ENCODE results near the gene ZBTB17.

Gene ZBTB17

DNA sequence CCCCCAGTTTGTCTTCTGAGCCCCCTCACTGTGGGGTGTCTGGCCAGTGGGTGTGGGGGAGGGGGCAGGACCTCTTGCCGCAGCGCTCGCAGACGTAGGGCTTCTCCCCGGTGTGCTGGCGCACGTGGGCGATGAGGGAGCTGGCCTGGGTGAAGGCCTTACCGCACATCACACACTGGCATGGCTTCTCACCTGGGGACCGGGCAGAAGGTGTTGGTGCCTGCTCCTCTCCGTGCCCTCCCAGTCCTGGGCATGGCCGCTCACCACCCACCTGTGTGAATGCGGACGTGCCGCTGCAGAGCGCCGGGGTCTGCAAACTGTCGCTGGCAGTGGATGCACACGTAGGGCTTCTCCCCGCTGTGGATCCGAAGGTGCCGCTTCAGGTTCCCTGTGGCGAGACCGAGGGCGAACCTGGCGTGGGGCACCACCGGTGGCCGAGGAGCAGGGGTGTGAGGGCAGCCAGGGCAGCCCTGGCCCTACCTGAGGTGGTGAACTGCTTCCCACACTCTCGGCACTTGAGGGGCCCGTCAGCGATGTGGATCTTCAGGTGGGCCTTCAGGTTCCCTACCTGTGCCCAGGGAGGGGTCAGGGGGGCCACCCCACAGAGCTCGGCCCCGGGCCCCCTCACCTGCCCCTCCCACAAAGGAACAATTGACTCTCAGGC is 32.4 kb downstream of the ZBTB17 start:
- Histone ChIP-seq H3K9me3 (replicated peaks in 1 of 11) (no peaks in the 10 kb centered on the region), H3K4me2 (peak overlapping the region in 1 of 11 experiments; percentile 28; a peak in 2 of 22 replicates), H4K20me1 (peaks cover 6 to 100% (median 99%) of the 10 kb centered on the region in 11 experiments; a peak in 20 of 22 replicates), H3K27me3 (no peaks in the 10 kb centered on the region), H3K4me3 (no peak overlapping the region), H3K4me1 (peaks cover 6 to 72% (median 18%) of the 10 kb centered on the region in 10 experiments; a peak in 18 of 20 replicates), H3K9ac (0 out of 22 replicates have a peak overlapping the region, but pooled peaks of 1 of the 11 experiments have one; percentile 45), H3K36me3 (peaks cover 95 to 100% (median 100%) of the 10 kb centered on the region in 11 experiments), H3K27ac (peak overlapping the region in 1 of 11 experiments; percentile 30; a peak in 2 of 22 replicates)
- no peak for TF ChIP-seq Cebpa-rat (IDR thresholded peaks at IDR 0.05)

GRCh38 chr1:15942661-15943327 is 33.1 kb downstream of the ZBTB17 start:
- peaks cover 0 to 72% (median 11%) of the 10 kb centered on the region in 10 experiments; a peak in 15 of 20 replicates for H3K4me1 ChIP-seq
- no peak overlapping the region for H3K4me3 ChIP-seq
- peak overlapping the region in 1 of 11 experiments; percentile 28; a peak in 2 of 22 replicates for H3K4me2 ChIP-seq
- H3K9ac ChIP-seq, result peak overlapping the region in 2 of 11 experiments; percentile 22 to 45; a peak in 1 of 22 replicates
- TF ChIP-seq Cebpa-rat (IDR thresholded peaks at IDR 0.05), result no peak
- H3K27me3 ChIP-seq, result no peaks in the 10 kb centered on the region
- H3K9me3 ChIP-seq (replicated peaks in 1 of 11), result no peaks in the 10 kb centered on the region
- peaks cover 2 to 100% (median 98%) of the 10 kb centered on the region in 11 experiments; a peak in 20 of 22 replicates for H4K20me1 ChIP-seq
- H3K36me3 ChIP-seq, result peaks cover 98 to 100% (median 100%) of the 10 kb centered on the region in 11 experiments
- H3K27ac ChIP-seq, result peak overlapping the region in 1 of 11 experiments; percentile 30; a peak in 2 of 22 replicates

DNA sequence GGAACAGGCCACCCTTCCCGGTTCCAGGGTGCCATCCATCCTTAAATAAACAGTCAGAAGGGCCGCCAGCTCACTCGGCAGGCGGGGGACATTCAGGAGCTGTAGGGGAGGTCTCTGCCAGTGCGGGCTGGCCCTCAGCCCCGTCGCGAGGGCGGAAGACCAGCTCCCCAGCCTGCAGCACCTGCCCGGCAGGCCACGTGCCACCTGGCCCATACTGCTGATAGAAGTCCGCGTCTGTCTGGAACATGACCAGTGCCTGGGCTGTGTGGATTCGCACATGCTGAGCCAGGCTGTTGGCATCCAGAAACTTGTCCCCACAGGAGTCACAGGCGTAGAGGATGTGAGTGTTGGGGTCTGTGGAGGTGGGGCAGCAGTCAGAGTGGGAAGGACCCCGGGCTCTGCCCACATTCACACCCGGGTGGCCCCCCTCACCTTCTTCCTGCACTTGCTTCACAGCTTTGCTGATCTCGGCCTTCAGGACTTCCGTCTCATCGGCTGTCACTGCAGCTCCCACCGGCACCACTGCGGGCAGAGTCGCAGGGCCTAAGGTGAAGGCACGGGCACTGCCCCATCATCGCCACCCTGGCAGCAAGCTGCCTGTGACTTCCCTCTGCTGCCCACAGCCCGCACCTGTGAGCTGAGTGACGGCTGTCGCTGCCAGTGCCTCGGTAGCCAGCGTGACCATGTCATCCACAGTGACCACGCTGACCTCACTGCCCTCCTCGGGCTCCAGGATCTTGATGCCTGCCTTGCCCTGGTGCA is 33.8 kb downstream of the ZBTB17 start:
- peaks cover 98 to 100% (median 100%) of the 10 kb centered on the region in 11 experiments for H3K36me3 ChIP-seq
- peak overlapping the region in 2 of 11 experiments; percentile 48 to 60; a peak in 1 of 22 replicates for H3K9ac ChIP-seq

GRCh38 chr1:15941044-15941840 is 34.7 kb downstream of the ZBTB17 start:
- H3K36me3 ChIP-seq, result peaks cover 95 to 100% (median 100%) of the 10 kb centered on the region in 11 experiments
- peaks cover 0 to 100% (median 96%) of the 10 kb centered on the region in 11 experiments; a peak in 18 of 22 replicates for H4K20me1 ChIP-seq
- no peaks in the 10 kb centered on the region for H3K27me3 ChIP-seq
- peak overlapping the region in 2 of 11 experiments; percentile 62 to 72; a peak in 2 of 22 replicates for H3K4me2 ChIP-seq
- no peak overlapping the region for H3K4me3 ChIP-seq
- H3K9me3 ChIP-seq (replicated peaks in 1 of 11), result no peaks in the 10 kb centered on the region
- peaks cover 0 to 71% (median 6%) of the 10 kb centered on the region in 10 experiments; a peak in 11 of 20 replicates for H3K4me1 ChIP-seq
- no peak for TF ChIP-seq Cebpa-rat (IDR thresholded peaks at IDR 0.05)
- peak overlapping the region in 3 of 11 experiments; percentile 9 to 60 (median 48); a peak in 4 of 22 replicates for H3K9ac ChIP-seq
- peak overlapping the region in 3 of 11 experiments; percentile 3 to 75 (median 10); a peak in 6 of 22 replicates for H3K27ac ChIP-seq

More for the DNA sequence above, 33.8 kb downstream of the ZBTB17 start:
- H3K9me3 ChIP-seq (replicated peaks in 1 of 11), result no peaks in the 10 kb centered on the region
- no peak overlapping the region for H3K4me3 ChIP-seq
- no peak overlapping the region for H3K4me2 ChIP-seq
- H4K20me1 ChIP-seq, result peaks cover 0 to 100% (median 98%) of the 10 kb centered on the region in 11 experiments; a peak in 20 of 22 replicates
- TF ChIP-seq Cebpa-rat (IDR thresholded peaks at IDR 0.05), result no peak
- H3K27ac ChIP-seq, result 0 out of 22 replicates have a peak overlapping the region, but pooled peaks of 2 of the 11 experiments have one; percentile 10 to 75
- peaks cover 0 to 72% (median 9%) of the 10 kb centered on the region in 10 experiments; a peak in 14 of 20 replicates for H3K4me1 ChIP-seq
- no peaks in the 10 kb centered on the region for H3K27me3 ChIP-seq

- Histone ChIP-seq H3K4me2 (peak overlapping the region in 2 of 11 experiments; percentile 62 to 72; a peak in 4 of 22 replicates), H3K36me3 (peaks cover 90 to 100% (median 98%) of the 10 kb centered on the region in 11 experiments), H4K20me1 (peaks cover 0 to 98% (median 94%) of the 10 kb centered on the region in 11 experiments; a peak in 18 of 22 replicates), H3K4me3 (no peak overlapping the region), H3K9ac (peak overlapping the region in 2 of 11 experiments; percentile 48 to 60; a peak in 2 of 22 replicates), H3K9me3 (replicated peaks in 1 of 11) (no peaks in the 10 kb centered on the region), H3K27me3 (no peaks in the 10 kb centered on the region), H3K27ac (peak overlapping the region in 3 of 11 experiments; percentile 3 to 75 (median 10); a peak in 5 of 22 replicates), H3K4me1 (peaks cover 0 to 66% (median 5%) of the 10 kb centered on the region in 10 experiments; a peak in 10 of 20 replicates)
- TF ChIP-seq Cebpa-rat (IDR thresholded peaks at IDR 0.05), result no peak
Measured at GRCh38 chr1:15940110-15941043, 35.5 kb downstream of the ZBTB17 start.

GRCh38 chr1:15939181-15940109 is 36.5 kb downstream of the ZBTB17 start:
- H3K4me2 ChIP-seq, result peak overlapping the region in 2 of 11 experiments; percentile 62 to 72; a peak in 4 of 22 replicates
- no peak overlapping the region for H3K4me3 ChIP-seq
- no peak for TF ChIP-seq Cebpa-rat (IDR thresholded peaks at IDR 0.05)
- H3K36me3 ChIP-seq, result peaks cover 90 to 100% (median 98%) of the 10 kb centered on the region in 11 experiments
- no peaks in the 10 kb centered on the region for H3K27me3 ChIP-seq
- H3K27ac ChIP-seq, result peak overlapping the region in 4 of 11 experiments; percentile 10 to 75 (median 43); a peak in 7 of 22 replicates
- peaks cover 0 to 66% (median 5%) of the 10 kb centered on the region in 10 experiments; a peak in 10 of 20 replicates for H3K4me1 ChIP-seq
- no peaks in the 10 kb centered on the region for H3K9me3 ChIP-seq (replicated peaks in 1 of 11)
- peak overlapping the region in 3 of 11 experiments; percentile 18 to 60 (median 47); a peak in 6 of 22 replicates for H3K9ac ChIP-seq
- peaks cover 0 to 98% (median 94%) of the 10 kb centered on the region in 11 experiments; a peak in 18 of 22 replicates for H4K20me1 ChIP-seq

Data from BLaER1 treated with 17β-estradiol and CSF1 and Interleukin-3, amounts not matched to agents 10 nM and 100 nM (cell line).